ENCODE results near the gene CBR3. TPM values are rescaled to one million over a fixed set of nuclear protein-coding genes. Genes with fewer than 3 reads are reported as not detected.
"Not testable (repeated sequence)": the region's sequence is repeated elsewhere in the genome, so short reads cannot be mapped to it uniquely, and the experiment has no call there.

The CBR3 gene
- total and polyA plus RNA-seq, 2 of the 4 experiments (the other 2 are of a cell fraction): 13.4 to 15.4 TPM

DNA sequence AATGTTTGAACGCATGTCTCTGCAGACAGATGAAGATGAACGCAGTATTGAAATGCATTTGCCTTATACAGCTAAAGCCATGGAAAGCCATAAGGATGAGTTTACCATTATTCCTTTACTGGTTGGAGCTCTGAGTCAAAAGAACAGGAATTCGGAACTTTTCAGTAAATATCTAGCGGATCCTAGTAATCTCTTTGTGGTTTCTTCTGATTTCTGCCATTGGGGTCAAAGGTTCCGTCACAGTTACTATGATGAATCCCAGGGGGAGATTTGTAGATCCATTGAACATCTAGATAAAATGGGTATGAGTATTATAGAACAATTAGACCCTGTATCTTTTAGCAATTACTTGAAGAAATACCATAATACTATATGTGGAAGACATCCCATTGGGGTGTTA is 4.0 kb upstream of the CBR3 start:
- H2BK5ac ChIP-seq (ENCODE audit: low read depth, low read length, poor library complexity, severe bottlenecking); H3K9ac ChIP-seq (ENCODE audit: low read depth, low read length); H3K4me3 ChIP-seq (ENCODE audit: insufficient read depth, low read depth, low read length); H3K27ac ChIP-seq (ENCODE audit: insufficient read depth, low read length); BruUV-seq (replicated peaks); H2AK5ac ChIP-seq (ENCODE audit: low read depth, low read length); in situ Hi-C loops (cut with MboI; ENCODE audit: low sequenced_read_pairs); H3K36me3 ChIP-seq (ENCODE audit: control insufficient read depth, insufficient read depth, low read length); CTCF ChIA-PET; POLR2A ChIA-PET (ENCODE audit: unreplicated experiment); H3K4ac ChIP-seq (ENCODE audit: low read depth, low read length); H2AFZ ChIP-seq (replicated peaks; ENCODE audit: low read length, poor library complexity); H4K20me1 ChIP-seq (ENCODE audit: insufficient read depth, low read length); H2AK9ac ChIP-seq (replicated peaks; ENCODE audit: low read depth, low read length, poor library complexity); H3K18ac ChIP-seq (ENCODE audit: low read depth, low read length); H2BK15ac ChIP-seq (ENCODE audit: low read depth, low read length); H3K9me3 ChIP-seq (ENCODE audit: control insufficient read depth, insufficient read depth, low read length); H4K5ac ChIP-seq (ENCODE audit: low read depth, low read length); H2BK20ac ChIP-seq (ENCODE audit: low read depth, low read length); H4K91ac ChIP-seq (ENCODE audit: insufficient read depth, low read depth, low read length); H3K14ac ChIP-seq (replicated peaks; ENCODE audit: low read depth, low read length); H3K27me3 ChIP-seq (ENCODE audit: control insufficient read depth, insufficient read depth, low read length); dilution Hi-C loops (cut with HindIII; ENCODE audit: low sequenced_read_pairs, unreplicated experiment); H3K4me2 ChIP-seq (ENCODE audit: low read depth, low read length); DNase-seq; H3K56ac ChIP-seq (ENCODE audit: extremely low read depth, insufficient read depth, low read length); H3K23ac ChIP-seq (ENCODE audit: low read depth, low read length); H4K8ac ChIP-seq (ENCODE audit: low read depth in 2 of 2, low read length in 2 of 2); intact Hi-C loops (cut with micrococcal nuclease); H2BK120ac ChIP-seq (ENCODE audit: low read depth, low read length); ATAC-seq (ENCODE audit: low read depth): not testable (repeated sequence)
- H3K9me1 ChIP-seq (ENCODE audit: insufficient read depth, low read length): peaks cover 10% of the 10 kb centered on the region
- H3K79me1 ChIP-seq (ENCODE audit: low read depth in 1 of 2, low read length in 2 of 2): peaks cover 0 to 24% of the 10 kb centered on the region in 2 experiments; a peak in 2 of 4 replicates
- peaks cover 11% of the 10 kb centered on the region for H3K4me1 ChIP-seq (ENCODE audit: control insufficient read depth, insufficient read depth, low read length)
- WGBS, 2 experiments (ENCODE audit: extremely low coverage in 2 of 2, insufficient read length in 1 of 2): 82% methylated on average over 2 of the region's 5 CpGs; no CpG with 5 or more reads in 1 of the 2 experiments
